Measurements from ENCODE around the gene RFX2. TPM values are rescaled to one million over a fixed set of nuclear protein-coding genes. Genes with fewer than 3 reads are reported as not detected.

Gene RFX2
- total and polyA plus RNA-seq, 4 donors = 0.67 to 5.1 (median 2.8) TPM

- TF ChIP-seq, protein P1, sequence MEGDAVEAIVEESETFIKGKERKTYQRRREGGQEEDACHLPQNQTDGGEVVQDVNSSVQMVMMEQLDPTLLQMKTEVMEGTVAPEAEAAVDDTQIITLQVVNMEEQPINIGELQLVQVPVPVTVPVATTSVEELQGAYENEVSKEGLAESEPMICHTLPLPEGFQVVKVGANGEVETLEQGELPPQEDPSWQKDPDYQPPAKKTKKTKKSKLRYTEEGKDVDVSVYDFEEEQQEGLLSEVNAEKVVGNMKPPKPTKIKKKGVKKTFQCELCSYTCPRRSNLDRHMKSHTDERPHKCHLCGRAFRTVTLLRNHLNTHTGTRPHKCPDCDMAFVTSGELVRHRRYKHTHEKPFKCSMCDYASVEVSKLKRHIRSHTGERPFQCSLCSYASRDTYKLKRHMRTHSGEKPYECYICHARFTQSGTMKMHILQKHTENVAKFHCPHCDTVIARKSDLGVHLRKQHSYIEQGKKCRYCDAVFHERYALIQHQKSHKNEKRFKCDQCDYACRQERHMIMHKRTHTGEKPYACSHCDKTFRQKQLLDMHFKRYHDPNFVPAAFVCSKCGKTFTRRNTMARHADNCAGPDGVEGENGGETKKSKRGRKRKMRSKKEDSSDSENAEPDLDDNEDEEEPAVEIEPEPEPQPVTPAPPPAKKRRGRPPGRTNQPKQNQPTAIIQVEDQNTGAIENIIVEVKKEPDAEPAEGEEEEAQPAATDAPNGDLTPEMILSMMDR (IDR thresholded peaks at IDR 0.05; ENCODE audit: low read depth, low read length, missing input control) = no peak
- no peak for TF ChIP-seq SP1 (IDR thresholded peaks at IDR 0.05)
- no peak for TF ChIP-seq FOXA1 (IDR thresholded peaks at IDR 0.05)
- TF ChIP-seq HNF4A (conservative IDR thresholded peaks at IDR 0.05) = no peak
These were observed 162.9 kb downstream of the RFX2 start (continued) for GRCh38 chr19:5947435-5947834.

GRCh38 chr19:5943623-5944022 is 166.7 kb downstream of the RFX2 start:
- Histone ChIP-seq H3K4me1 (ENCODE audit: control insufficient read depth in 4 of 4, insufficient read depth in 4 of 4, low read length in 3 of 4) (peaks cover 1 to 19% (median 12%) of the 10 kb centered on the region in 4 donors), H3K27ac (ENCODE audit: low read depth in 1 of 2, low read length in 2 of 2) (no peak overlapping the region)

More at GRCh38 chr19:5943623-5944022, 166.7 kb downstream of the RFX2 start:
- H3K36me3 ChIP-seq (ENCODE audit: control insufficient read depth in 4 of 4, insufficient read depth in 3 of 4, low read depth in 1 of 4, low read length in 3 of 4) = peaks cover 3 to 18% (median 6%) of the 10 kb centered on the region in 4 donors
- TF ChIP-seq, protein P2, sequence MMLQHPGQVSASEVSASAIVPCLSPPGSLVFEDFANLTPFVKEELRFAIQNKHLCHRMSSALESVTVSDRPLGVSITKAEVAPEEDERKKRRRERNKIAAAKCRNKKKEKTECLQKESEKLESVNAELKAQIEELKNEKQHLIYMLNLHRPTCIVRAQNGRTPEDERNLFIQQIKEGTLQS (IDR thresholded peaks at IDR 0.05) = no peak
- TF ChIP-seq HNF4A (conservative IDR thresholded peaks at IDR 0.05) (no peak), MAX (IDR thresholded peaks at IDR 0.05) (no peak), JUND (IDR thresholded peaks at IDR 0.05) (no peak), SP1 (IDR thresholded peaks at IDR 0.05) (no peak), FOXA2 (IDR thresholded peaks at IDR 0.05) (no peak), EGR1 (IDR thresholded peaks at IDR 0.05; ENCODE audit: low read depth in 2 of 2) (no peak), RXRA (IDR thresholded peaks at IDR 0.05) (no peak), TAF1 (conservative IDR thresholded peaks at IDR 0.05) (no peak), GABPA (IDR thresholded peaks at IDR 0.05 in 1 of 2, conservative IDR thresholded peaks at IDR 0.05 in 1 of 2) (no peak), RAD21 (IDR thresholded peaks at IDR 0.05) (no peak), HNF4G (IDR thresholded peaks at IDR 0.05) (no peak)
- TF ChIP-seq, protein P3, sequence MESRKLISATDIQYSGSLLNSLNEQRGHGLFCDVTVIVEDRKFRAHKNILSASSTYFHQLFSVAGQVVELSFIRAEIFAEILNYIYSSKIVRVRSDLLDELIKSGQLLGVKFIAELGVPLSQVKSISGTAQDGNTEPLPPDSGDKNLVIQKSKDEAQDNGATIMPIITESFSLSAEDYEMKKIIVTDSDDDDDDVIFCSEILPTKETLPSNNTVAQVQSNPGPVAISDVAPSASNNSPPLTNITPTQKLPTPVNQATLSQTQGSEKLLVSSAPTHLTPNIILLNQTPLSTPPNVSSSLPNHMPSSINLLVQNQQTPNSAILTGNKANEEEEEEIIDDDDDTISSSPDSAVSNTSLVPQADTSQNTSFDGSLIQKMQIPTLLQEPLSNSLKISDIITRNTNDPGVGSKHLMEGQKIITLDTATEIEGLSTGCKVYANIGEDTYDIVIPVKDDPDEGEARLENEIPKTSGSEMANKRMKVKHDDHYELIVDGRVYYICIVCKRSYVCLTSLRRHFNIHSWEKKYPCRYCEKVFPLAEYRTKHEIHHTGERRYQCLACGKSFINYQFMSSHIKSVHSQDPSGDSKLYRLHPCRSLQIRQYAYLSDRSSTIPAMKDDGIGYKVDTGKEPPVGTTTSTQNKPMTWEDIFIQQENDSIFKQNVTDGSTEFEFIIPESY (IDR thresholded peaks at IDR 0.05) = no peak
- TF ChIP-seq, protein P1 (IDR thresholded peaks at IDR 0.05; ENCODE audit: low read depth, low read length, missing input control) = no peak
- TF ChIP-seq, protein P4, sequence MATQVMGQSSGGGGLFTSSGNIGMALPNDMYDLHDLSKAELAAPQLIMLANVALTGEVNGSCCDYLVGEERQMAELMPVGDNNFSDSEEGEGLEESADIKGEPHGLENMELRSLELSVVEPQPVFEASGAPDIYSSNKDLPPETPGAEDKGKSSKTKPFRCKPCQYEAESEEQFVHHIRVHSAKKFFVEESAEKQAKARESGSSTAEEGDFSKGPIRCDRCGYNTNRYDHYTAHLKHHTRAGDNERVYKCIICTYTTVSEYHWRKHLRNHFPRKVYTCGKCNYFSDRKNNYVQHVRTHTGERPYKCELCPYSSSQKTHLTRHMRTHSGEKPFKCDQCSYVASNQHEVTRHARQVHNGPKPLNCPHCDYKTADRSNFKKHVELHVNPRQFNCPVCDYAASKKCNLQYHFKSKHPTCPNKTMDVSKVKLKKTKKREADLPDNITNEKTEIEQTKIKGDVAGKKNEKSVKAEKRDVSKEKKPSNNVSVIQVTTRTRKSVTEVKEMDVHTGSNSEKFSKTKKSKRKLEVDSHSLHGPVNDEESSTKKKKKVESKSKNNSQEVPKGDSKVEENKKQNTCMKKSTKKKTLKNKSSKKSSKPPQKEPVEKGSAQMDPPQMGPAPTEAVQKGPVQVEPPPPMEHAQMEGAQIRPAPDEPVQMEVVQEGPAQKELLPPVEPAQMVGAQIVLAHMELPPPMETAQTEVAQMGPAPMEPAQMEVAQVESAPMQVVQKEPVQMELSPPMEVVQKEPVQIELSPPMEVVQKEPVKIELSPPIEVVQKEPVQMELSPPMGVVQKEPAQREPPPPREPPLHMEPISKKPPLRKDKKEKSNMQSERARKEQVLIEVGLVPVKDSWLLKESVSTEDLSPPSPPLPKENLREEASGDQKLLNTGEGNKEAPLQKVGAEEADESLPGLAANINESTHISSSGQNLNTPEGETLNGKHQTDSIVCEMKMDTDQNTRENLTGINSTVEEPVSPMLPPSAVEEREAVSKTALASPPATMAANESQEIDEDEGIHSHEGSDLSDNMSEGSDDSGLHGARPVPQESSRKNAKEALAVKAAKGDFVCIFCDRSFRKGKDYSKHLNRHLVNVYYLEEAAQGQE (IDR thresholded peaks at IDR 0.05) = no peak
- no peaks in the 10 kb centered on the region for H3K9me3 ChIP-seq (ENCODE audit: control insufficient read depth in 4 of 4, low read length in 3 of 4)
- H3K9ac ChIP-seq (ENCODE audit: low read depth in 1 of 2, low read length in 2 of 2) = no peak overlapping the region
- no peaks in the 10 kb centered on the region for H3K27me3 ChIP-seq (ENCODE audit: control insufficient read depth in 4 of 4, insufficient read depth in 4 of 4, low read length in 3 of 4)
- 83% methylated on average over 10 of the region's 10 CpGs for WGBS
- no peak overlapping the region for H3K4me3 ChIP-seq (ENCODE audit: low read depth in 1 of 3, low read length in 3 of 3)
- no peak for DNase-seq (ENCODE audit: low spot score)

Other genes starting within 250 kb of the RFX2 start
- gene FUT5, start 240.0 kb downstream of the RFX2 start, total RNA-seq = under 1 TPM; 0.05 to 0.17 TPM
- under 1 TPM in 1 of 2 donors, not detected in 1; 0.02 TPM for gene FUT5, start 240.0 kb downstream of the RFX2 start, polyA plus RNA-seq
- gene NDUFA11, start 206.7 kb downstream of the RFX2 start, total RNA-seq = 100 to 1,000 TPM; 127 to 134 TPM
- gene NDUFA11, start 206.7 kb downstream of the RFX2 start, polyA plus RNA-seq = 100 to 1,000 TPM; 319 to 394 TPM
- 1 to 10 TPM; 3.6 to 7.7 TPM for gene VMAC, start 205.6 kb downstream of the RFX2 start, total RNA-seq
- 1 to 10 TPM; 1.2 to 1.6 TPM for gene VMAC, start 205.6 kb downstream of the RFX2 start, polyA plus RNA-seq
- 1 to 10 TPM; 2.1 to 4.2 TPM for gene CAPS, start 196.2 kb downstream of the RFX2 start, total RNA-seq
- 10 to 100 TPM in 1 of 2 donors, 1 to 10 TPM in 1; 2.8 to 11.4 TPM for gene CAPS, start 196.2 kb downstream of the RFX2 start, polyA plus RNA-seq
- gene RANBP3, start 132.4 kb downstream of the RFX2 start, total RNA-seq = 10 to 100 TPM; 20.2 to 23.3 TPM
- gene RANBP3, start 132.4 kb downstream of the RFX2 start, polyA plus RNA-seq = 10 to 100 TPM in 1 of 2 donors, 1 to 10 TPM in 1; 10.0 to 21.2 TPM
- gene ACSBG2, start 25.2 kb upstream of the RFX2 start, total RNA-seq = not detected
- not detected for gene ACSBG2, start 25.2 kb upstream of the RFX2 start, polyA plus RNA-seq
- 1 to 10 TPM; 2.1 to 6.9 TPM for gene MLLT1, start 169.5 kb upstream of the RFX2 start, total RNA-seq
- gene MLLT1, start 169.5 kb upstream of the RFX2 start, polyA plus RNA-seq = 10 to 100 TPM in 1 of 2 donors, 1 to 10 TPM in 1; 7.7 to 15.6 TPM
- not detected for gene ACER1, start 223.1 kb upstream of the RFX2 start, total RNA-seq
- gene ACER1, start 223.1 kb upstream of the RFX2 start, polyA plus RNA-seq = under 1 TPM in 1 of 2 donors, not detected in 1; 0.07 TPM